Measurements from ENCODE around the gene KCNMB2.
"Not testable (repeated sequence)": the region's sequence is repeated elsewhere in the genome, so short reads cannot be mapped to it uniquely, and the experiment has no call there.

Gene KCNMB2

GRCh38 chr3:178736300-178736699 lies 200.1 kb downstream of the KCNMB2 start:
- H3K4me3 ChIP-seq (ENCODE audit: low read length) = no peak overlapping the region
- DNase-seq (ENCODE audit: low read depth) = no peak
- no peak for TF ChIP-seq CTCF (conservative IDR thresholded peaks at IDR 0.05; ENCODE audit: low read length)

GRCh38 chr3:178739720-178740119 lies 203.5 kb downstream of the KCNMB2 start:
- no peak for DNase-seq (ENCODE audit: low read depth)
- H3K4me3 ChIP-seq (ENCODE audit: low read length) = no peak overlapping the region
- no peak for TF ChIP-seq CTCF (conservative IDR thresholded peaks at IDR 0.05; ENCODE audit: low read length)

DNA sequence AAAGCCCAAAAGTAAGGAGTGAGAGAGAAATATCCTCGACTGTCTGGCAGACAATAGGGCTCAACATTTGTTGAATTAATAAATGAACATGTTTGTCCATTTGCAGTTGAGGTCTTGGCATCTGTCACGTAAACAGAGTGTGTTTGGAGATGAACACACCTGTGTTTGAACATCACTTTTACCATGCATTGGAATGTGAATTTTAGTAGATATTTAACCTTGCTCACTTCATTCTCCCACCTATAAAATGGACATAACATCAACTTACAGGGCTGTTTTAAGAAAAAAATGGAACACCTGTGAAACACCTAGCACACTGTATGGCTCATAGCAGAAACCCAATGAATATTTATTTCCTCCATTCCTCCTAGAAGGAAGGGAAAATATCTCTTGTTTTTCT lies 204.8 kb downstream of the KCNMB2 start:
- H3K4me3 ChIP-seq (ENCODE audit: low read length) = no peak overlapping the region
- DNase-seq (ENCODE audit: low read depth) = no peak
- no peak for TF ChIP-seq CTCF (conservative IDR thresholded peaks at IDR 0.05; ENCODE audit: low read length)

- DNase-seq (ENCODE audit: low read depth) = no peak
- no peak overlapping the region for H3K4me3 ChIP-seq (ENCODE audit: low read length)
- no peak for TF ChIP-seq CTCF (conservative IDR thresholded peaks at IDR 0.05; ENCODE audit: low read length)
Measured at GRCh38 chr3:178743297-178743696, 207.1 kb downstream of the KCNMB2 start.

DNA sequence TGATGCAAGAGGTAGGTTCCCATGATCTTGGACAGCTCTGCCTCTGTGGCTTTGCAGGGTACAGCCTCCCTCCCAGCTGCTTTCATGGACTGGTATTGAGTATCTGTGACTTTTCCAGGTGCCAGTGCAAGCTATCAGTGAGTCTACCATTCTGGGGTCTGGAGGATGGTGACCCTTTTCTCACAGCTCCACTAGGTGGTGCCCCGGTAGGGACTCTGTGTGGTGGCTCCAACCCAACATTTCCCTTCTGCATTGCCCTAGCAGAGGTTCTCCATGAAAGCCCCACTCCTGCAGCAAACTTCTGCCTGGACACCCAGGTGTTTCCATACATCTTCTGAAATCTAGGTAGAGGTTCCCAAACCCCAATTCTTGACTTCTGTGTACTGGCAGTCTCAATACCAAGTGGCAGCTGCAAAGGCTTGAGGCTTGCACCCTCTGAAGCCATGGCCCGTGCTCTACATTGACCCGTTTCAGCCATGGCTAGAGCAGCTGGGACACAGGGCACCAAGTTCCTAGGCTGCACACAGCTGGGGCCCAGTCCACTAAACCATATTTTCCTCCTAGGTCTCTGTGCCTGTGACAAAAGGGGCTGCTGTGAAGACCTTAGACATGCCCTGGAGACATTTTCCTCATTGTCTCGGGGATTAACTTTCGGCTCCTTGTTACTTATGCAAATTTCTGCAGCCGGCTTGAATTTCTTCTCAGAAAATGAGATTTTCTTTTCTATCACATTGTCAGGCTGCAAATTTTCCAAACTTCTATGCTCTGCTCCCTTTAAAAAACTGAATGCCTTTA lies 209.8 kb downstream of the KCNMB2 start:
- DNase-seq (ENCODE audit: low read depth); H3K4me3 ChIP-seq (ENCODE audit: low read length): not testable (repeated sequence)

DNA sequence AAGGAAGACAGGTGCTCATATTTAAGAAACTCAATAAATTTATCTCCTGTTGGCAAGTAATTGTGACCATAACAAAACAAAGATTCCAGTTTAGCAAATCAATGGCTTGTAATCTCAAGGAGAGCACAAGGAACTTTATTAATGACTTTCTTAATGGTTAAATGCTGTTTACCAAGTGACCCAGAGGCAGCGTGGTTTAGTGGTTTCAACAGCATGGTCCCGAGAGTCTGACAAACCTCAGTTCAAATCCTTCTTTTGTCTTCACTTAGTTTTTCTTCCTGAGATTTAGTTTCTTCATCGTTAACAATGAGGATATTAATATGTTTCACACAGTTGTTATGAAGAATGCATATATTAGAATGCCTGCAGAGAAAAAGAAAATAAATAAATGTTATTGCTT lies 212.6 kb downstream of the KCNMB2 start:
- DNase-seq (ENCODE audit: low read depth) = no peak
- no peak for TF ChIP-seq CTCF (conservative IDR thresholded peaks at IDR 0.05; ENCODE audit: low read length)
- no peak overlapping the region for H3K4me3 ChIP-seq (ENCODE audit: low read length)

GRCh38 chr3:178749471-178749870 lies 213.2 kb downstream of the KCNMB2 start:
- DNase-seq (ENCODE audit: low read depth) = no peak
- no peak for TF ChIP-seq CTCF (conservative IDR thresholded peaks at IDR 0.05; ENCODE audit: low read length)
- no peak overlapping the region for H3K4me3 ChIP-seq (ENCODE audit: low read length)
